ENCODE data around the gene TBC1D3I. TPM values are rescaled to one million over a fixed set of nuclear protein-coding genes. Genes with fewer than 3 reads are reported as not detected.
"Not testable (repeated sequence)": the region's sequence is repeated elsewhere in the genome, so short reads cannot be mapped to it uniquely, and the experiment has no call there.

TBC1D3I gene
- total RNA-seq: 2.1 TPM

GRCh38 chr17:36264470-36264869, at the start of gene TBC1D3I:
TSS of gene TBC1D3I (minus strand) at chr17:36264570. CDS start at chr17:36262985, 1,585 bp downstream.
- not testable (repeated sequence) for DNase-seq (ENCODE audit: low spot score)

- not testable (repeated sequence) for DNase-seq (ENCODE audit: low spot score)
Observed at GRCh38 chr17:36295161-36295560, 30.8 kb upstream of the TBC1D3I start.

GRCh38 chr17:36289965-36290612, 25.7 kb upstream of the TBC1D3I start:
- not testable (repeated sequence) for DNase-seq (ENCODE audit: low spot score)

DNA sequence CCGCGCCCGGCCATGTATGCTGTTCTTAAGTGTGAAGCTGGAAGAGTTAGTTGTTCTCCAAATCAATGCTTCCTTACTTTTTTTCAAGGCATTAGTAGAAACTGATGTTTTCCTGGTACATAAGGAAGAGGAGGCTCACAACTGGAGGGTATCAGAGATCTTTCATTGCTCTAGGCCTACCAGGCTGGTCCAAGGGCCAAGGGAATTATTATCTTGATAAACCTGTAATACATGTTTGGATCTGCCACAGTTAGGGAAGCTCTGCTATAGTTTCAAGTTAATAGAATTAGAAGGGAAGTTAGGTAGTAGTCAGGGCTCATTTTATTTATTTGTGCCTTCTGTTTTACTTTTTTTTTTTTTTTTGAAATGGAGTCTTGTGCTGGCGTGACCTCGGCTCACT, 19.8 kb upstream of the TBC1D3I start:
- DNase-seq (ENCODE audit: low spot score): not testable (repeated sequence)

- DNase-seq (ENCODE audit: low spot score): not testable (repeated sequence)
Observed at GRCh38 chr17:36283256-36283655, 18.9 kb upstream of the TBC1D3I start.

DNA sequence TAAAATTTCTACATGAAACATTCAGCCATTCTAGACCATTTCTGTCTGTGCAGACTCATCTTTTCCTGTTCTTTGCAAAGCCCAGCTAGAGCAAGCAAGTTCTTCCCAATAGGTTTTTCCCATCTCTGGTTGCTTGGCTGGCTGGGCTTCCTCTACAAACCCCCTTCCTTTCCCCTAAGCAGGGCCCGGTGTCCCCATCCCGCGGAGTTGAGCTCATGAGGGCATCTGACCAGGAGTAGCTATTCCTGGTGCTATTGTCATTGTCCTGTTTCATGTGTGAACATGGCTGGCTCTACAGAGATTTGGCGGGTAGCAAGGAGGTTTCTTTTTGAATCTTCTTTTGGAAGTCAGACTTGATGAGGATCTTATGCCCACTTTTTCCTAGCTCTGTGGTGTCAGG, 22.3 kb downstream of the TBC1D3I start:
- DNase-seq (ENCODE audit: low spot score): not testable (repeated sequence)

DNA sequence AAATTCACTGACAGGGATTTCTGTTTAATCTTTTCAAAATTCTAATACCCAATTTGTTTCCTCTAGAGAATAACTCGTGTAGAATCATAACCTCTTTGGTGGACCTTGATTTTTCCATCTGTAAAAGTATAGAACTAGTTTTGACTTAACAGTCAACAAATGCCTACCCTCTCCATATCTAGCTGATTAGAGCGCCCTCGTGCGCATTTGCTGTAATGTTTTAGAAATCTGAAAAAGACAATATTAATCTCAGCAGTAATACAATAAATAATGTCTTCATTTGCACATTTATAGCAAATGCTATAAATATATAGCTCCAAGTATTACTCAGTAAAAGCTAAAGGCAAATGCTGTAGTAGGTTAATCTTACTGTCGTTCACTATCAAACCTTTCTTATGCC, 34.7 kb downstream of the TBC1D3I start:
- not testable (repeated sequence) for DNase-seq (ENCODE audit: low spot score)

DNA sequence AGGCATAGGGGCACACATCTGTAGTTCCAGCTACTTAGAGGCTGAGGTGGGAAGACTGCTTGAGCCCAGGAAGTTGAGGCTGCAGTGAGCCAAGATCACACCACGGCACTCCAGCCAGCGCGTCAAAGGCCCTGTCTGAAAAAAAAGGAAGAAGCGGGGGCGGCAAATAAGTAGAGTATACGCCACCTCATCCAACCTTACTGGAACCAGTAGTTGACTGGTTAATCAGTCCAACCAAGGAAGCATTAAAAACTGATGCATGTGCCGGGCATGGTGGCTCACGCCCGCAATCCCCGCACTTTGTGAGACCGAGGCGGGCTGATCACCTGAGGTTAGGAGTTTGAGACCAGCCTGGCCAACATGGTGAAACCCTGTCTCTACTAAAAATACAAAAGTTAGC, 41.4 kb downstream of the TBC1D3I start:
- not testable (repeated sequence) for DNase-seq (ENCODE audit: low spot score)

- not testable (repeated sequence) for DNase-seq (ENCODE audit: low spot score)
Observed at GRCh38 chr17:36221581-36222100, 42.7 kb downstream of the TBC1D3I start.

GRCh38 chr17:36220737-36221580, 43.4 kb downstream of the TBC1D3I start:
- DNase-seq (ENCODE audit: low spot score): not testable (repeated sequence)

DNA sequence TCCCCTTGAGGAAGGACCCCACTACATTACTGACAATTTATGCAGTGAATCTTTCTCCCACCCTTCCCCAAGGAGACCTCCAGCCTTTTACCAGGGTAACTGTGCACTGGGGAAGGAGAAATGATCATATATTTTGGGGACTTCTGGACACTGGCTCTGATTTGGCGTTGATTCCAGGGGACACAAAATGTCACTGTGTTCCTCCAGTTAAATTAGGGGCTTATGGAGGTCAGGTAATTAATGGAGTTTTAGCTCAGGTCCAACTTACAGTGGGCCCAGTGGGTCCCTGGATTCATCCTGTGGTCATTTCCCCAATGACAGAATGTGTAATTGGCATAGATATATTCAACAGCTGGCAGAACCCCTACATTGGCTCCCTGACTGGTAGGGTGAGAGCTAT, 44.8 kb downstream of the TBC1D3I start:
- DNase-seq (ENCODE audit: low spot score): not testable (repeated sequence)

GRCh38 chr17:36215406-36216308, 48.7 kb downstream of the TBC1D3I start:
- DNase-seq (ENCODE audit: low spot score): not testable (repeated sequence)

DNA sequence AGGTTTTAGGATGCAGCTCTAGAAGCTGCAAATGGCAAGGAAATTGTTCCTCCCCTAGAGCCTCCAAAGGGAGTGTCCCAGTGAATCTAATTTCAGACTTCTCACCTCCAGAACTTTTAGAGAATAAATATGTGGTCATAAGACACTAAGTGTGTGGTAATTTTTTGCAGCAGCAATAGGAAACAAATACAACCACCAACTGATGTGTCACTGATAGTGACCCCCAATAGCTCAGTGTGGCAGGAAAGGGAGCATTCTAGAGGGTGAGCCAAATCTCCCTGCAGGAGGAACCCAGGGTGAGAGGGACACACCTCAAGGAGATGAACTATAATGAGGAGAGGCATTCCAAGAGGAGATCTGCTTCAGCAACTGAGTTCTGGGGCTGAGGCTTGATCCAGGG, 49.5 kb downstream of the TBC1D3I start:
- DNase-seq (ENCODE audit: low spot score): no peak

GRCh38 chr17:36213695-36214094, 50.7 kb downstream of the TBC1D3I start:
- no peak for DNase-seq (ENCODE audit: low spot score)

- DNase-seq (ENCODE audit: low spot score): no peak
Observed at GRCh38 chr17:36212966-36213365, 51.4 kb downstream of the TBC1D3I start.

GRCh38 chr17:36212272-36212605, 52.1 kb downstream of the TBC1D3I start:
- no peak for DNase-seq (ENCODE audit: low spot score)

- not testable (repeated sequence) for DNase-seq (ENCODE audit: low spot score)
Observed at GRCh38 chr17:36211484-36212271, 52.7 kb downstream of the TBC1D3I start.

DNA sequence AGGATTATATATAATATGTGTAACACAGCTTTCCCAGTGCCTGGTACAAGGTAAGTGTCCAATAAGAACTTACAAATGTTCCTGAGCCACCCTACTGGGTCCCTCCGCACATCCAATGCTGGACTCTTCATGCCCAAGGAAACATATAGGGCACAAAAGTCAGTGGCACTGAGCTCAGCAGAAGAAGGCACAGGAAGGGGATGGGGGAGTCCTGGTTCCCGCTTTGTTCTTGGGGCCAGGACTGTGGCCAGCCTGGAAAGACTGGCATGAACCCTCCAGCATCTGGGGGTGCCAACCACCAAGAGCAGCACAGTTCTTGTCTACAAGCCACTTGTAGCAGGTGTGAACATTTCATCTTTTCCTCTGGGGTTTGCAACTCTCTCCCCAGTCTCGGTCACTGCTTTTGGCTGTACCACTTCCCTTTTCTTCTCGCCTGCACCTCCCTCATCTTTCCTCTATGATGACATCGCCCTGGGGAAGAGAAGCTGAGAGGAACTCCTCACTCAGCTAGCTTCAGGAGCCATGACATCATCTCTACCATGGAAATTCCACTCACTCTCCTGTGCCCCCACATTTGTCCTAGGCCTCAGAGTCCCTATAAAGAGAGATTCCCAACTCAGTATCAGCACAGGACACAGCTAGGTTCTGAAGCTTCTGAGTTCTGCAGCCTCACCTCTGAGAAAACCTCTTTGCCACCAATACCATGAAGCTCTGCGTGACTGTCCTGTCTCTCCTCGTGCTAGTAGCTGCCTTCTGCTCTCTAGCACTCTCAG, 53.7 kb downstream of the TBC1D3I start, which contains the start of gene CCL4L2:
TSS of gene CCL4L2 (plus strand) at position 625 of the 773 bp plus-strand sequence.
- DNase-seq (ENCODE audit: low spot score): not testable (repeated sequence)

DNA sequence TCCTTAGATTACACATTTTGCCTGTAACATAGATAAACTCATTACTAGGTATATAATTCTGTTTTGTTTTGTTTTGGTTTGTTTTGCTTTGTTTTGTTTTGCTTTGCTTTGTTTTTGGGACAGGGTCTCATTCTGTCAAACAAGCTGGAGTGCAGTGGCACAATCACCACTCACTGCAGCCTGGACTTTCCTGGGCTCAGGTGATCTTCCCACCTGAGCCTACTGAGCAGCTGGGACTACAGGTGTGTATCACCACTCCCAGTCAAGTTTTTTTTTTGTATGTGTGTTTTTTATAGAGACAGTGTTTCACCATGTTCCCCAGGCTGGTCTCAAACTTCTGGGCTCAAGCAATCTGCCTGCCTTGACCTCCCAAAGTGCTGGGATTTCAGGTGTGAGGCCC, 54.8 kb downstream of the TBC1D3I start:
- no peak for DNase-seq (ENCODE audit: low spot score)

DNA sequence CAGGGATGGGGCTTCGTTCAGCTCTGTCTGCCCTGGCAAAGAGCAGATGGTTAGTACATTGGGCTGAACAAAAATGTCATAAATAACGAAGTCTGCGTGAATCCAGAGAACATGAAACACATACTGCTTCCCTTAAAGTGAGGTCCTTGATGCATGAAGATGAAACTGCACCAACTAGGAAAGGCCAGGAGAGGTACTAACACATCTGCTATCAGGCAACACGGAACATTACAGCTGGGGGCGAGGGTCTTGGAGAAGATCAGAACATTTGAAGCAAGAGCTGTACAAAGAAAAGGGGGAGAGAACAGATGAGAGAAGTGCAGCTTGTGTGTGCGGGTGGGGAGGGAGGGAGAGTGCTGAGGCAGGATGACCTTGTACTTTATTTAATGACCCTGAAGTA, 57.0 kb downstream of the TBC1D3I start:
- not testable (repeated sequence) for DNase-seq (ENCODE audit: low spot score)

Measured in ureter (tissue), 1 donor.